Breast epithelium (tissue), 4 donors: ENCODE measurements around the gene ELMOD1. TPM values are rescaled to one million over a fixed set of nuclear protein-coding genes. Genes with fewer than 3 reads are reported as not detected.

ENCODE experiments used
- DNase-seq, 2 donors: peaks; one replicate each; pipeline ENCODE4 v3.0.0-alpha.2; 2019; ENCODE audit warnings: low spot score in 2 of 2
- H3K27ac ChIP-seq, 2 donors: fragments of 200-600 bp; sonication (generic) in 1 of 2; one replicate each; pipeline ENCODE4 v1.5.1; 2016 to 2019; ENCODE audit warnings: mild to moderate bottlenecking in 1 of 2
- H3K27me3 ChIP-seq, 2 donors: fragments of 200-600 bp; sonication (generic) in 1 of 2; one replicate each; pipeline versions ENCODE4 v1.5.1 to v1.6.0; 2017 to 2019; ENCODE audit warnings: control low read depth in 1 of 2, mild to moderate bottlenecking in 1 of 2
- H3K36me3 ChIP-seq: fragments of 200-600 bp; one replicate; pipeline ENCODE4 v1.5.1; 2019
- H3K4me1 ChIP-seq, 2 donors: fragments of 200-600 bp; sonication (generic); one replicate each; pipeline ENCODE4 v1.5.1; 2016 to 2019; ENCODE audit warnings: control low read depth in 1 of 2
- H3K4me3 ChIP-seq, 3 donors: fragments of 200-600 bp; sonication (generic); 1 replicate in 2 of 3; 2 replicates in 1 of 3; pipeline ENCODE4 v1.5.1; 2016 to 2019; ENCODE audit warnings: mild to moderate bottlenecking in 3 of 3, moderate library complexity in 2 of 3
- H3K9me3 ChIP-seq, 2 donors: fragments of 200-600 bp; sonication (generic) in 1 of 2; one replicate each; pipeline ENCODE4 v1.5.1; 2016 to 2019; ENCODE audit warnings: control low read depth in 1 of 2
- POLR2A ChIP-seq: fragments of 450-650 bp; IDR thresholded peaks from one replicate; pipeline ENCODE4 v1.6.1; 2016; ENCODE audit warnings: antibody characterized with exemption, mild to moderate bottlenecking, moderate library complexity
- POLR2AphosphoS5 ChIP-seq, 3 donors: sonication (generic); formaldehyde crosslinking; IDR thresholded peaks; one replicate each; pipeline ENCODE4 v1.6.1; 2017; ENCODE audit warnings: antibody characterized with exemption in 3 of 3
- intact Hi-C: fragments of 100-400 bp; cut with DNase I; formaldehyde crosslinking; loops from one replicate; pipeline ENCODE4 v1.15.1; 2023; ENCODE audit warnings: low total_unique reads
- total RNA-seq, 3 donors: library from RNA; depleted of rRNA; stranded (reverse); fragments of >200 nt; gene quantifications; one replicate each; pipeline ENCODE4 v1.1.0, GENCODE V29; 2016
- TF ChIP-seq, protein P1 (sequence below), 3 donors: fragments of 450-650 bp; IDR thresholded peaks; one replicate each; pipeline ENCODE4 v1.5.1; 2016 to 2017; ENCODE audit warnings: antibody characterized with exemption in 3 of 3, mild to moderate bottlenecking in 3 of 3, moderate library complexity in 3 of 3

The ELMOD1 gene
- total RNA-seq, 3 donors from 2014 or later, result not detected

DNA sequence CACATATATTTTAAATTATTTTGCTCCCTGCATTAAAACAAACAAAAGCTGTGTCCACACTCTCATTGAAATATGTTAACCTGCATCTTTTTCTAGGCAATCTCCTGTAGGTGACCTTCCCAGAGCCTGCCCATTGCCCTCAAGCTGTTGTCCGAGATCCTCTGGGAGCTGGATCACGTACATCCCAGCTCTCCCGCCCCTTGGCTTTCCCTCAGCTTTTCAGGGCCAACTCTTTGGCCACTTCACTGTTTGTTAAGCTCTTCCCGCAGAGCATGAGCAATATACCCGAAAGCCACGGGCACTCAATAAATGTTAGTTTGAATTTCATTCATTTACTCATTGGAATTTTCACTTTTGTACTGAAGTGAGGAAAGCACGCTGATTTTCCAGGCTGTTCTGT lies 32.2 kb downstream of the ELMOD1 start:
- Histone ChIP-seq H3K9me3 (no peaks in the 10 kb centered on the region), H3K4me3 (no peak overlapping the region), H3K27me3 (peaks cover 0 to under 1% of the 10 kb centered on the region in 2 donors), H3K36me3 (no peaks in the 10 kb centered on the region), H3K4me1 (no peaks in the 10 kb centered on the region), H3K27ac (no peak overlapping the region)
- no peak for TF ChIP-seq POLR2A
- TF ChIP-seq, protein P1, sequence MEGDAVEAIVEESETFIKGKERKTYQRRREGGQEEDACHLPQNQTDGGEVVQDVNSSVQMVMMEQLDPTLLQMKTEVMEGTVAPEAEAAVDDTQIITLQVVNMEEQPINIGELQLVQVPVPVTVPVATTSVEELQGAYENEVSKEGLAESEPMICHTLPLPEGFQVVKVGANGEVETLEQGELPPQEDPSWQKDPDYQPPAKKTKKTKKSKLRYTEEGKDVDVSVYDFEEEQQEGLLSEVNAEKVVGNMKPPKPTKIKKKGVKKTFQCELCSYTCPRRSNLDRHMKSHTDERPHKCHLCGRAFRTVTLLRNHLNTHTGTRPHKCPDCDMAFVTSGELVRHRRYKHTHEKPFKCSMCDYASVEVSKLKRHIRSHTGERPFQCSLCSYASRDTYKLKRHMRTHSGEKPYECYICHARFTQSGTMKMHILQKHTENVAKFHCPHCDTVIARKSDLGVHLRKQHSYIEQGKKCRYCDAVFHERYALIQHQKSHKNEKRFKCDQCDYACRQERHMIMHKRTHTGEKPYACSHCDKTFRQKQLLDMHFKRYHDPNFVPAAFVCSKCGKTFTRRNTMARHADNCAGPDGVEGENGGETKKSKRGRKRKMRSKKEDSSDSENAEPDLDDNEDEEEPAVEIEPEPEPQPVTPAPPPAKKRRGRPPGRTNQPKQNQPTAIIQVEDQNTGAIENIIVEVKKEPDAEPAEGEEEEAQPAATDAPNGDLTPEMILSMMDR (IDR thresholded peaks at IDR 0.05), result no peak
- TF ChIP-seq POLR2AphosphoS5 (IDR thresholded peaks at IDR 0.05), result no peak
- no peak for DNase-seq
- intact Hi-C loops, result no loop called here

DNA sequence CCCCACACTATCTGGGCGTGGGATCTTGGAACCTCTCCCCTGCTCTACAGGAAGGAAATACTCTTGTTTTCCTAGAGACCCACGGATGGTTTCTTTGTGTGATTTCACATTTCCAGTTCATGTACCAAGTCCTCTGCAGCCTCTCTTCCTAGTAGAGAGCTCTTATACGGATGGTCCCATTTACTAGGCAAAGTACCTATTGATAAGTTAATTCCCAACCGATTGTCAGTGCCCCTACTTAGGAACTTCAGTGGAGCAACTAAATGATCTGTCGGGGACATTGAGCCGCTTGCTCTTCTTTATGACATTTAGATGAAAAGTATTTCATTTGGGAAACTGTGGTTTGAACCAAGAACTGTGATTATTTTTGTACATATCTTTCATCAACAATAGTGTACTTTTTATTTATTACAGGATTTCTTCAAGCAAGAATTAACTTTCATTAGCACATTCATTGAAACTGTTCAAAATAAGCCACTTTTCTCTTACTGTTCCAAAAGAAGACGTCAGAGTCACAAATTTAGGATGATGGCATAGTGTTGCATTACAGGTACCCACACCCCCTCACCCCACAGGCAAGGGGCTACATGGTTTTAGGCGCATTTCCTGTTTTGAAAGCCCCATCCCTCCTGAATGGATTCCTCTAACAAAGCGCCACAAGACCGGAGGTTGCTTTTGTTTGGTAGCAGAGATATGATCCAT lies 34.2 kb downstream of the ELMOD1 start:
- Histone ChIP-seq H3K4me3 (no peak overlapping the region), H3K36me3 (no peaks in the 10 kb centered on the region), H3K4me1 (no peaks in the 10 kb centered on the region), H3K27ac (no peak overlapping the region), H3K27me3 (no peaks in the 10 kb centered on the region), H3K9me3 (no peaks in the 10 kb centered on the region)
- TF ChIP-seq, protein P1 (IDR thresholded peaks at IDR 0.05), result no peak
- TF ChIP-seq POLR2A, result no peak
- TF ChIP-seq POLR2AphosphoS5 (IDR thresholded peaks at IDR 0.05), result no peak
- no peak for DNase-seq
- intact Hi-C loops, result no loop called here

GRCh38 chr11:107625685-107625989 lies 34.7 kb downstream of the ELMOD1 start:
- Histone ChIP-seq H3K9me3 (no peaks in the 10 kb centered on the region), H3K4me1 (no peaks in the 10 kb centered on the region), H3K36me3 (no peaks in the 10 kb centered on the region), H3K27me3 (no peaks in the 10 kb centered on the region), H3K27ac (no peak overlapping the region), H3K4me3 (no peak overlapping the region)
- no peak for DNase-seq
- TF ChIP-seq POLR2A (no peak), POLR2AphosphoS5 (IDR thresholded peaks at IDR 0.05) (no peak)
- TF ChIP-seq, protein P1 (IDR thresholded peaks at IDR 0.05), result no peak
- intact Hi-C loops, result no loop called here

DNA sequence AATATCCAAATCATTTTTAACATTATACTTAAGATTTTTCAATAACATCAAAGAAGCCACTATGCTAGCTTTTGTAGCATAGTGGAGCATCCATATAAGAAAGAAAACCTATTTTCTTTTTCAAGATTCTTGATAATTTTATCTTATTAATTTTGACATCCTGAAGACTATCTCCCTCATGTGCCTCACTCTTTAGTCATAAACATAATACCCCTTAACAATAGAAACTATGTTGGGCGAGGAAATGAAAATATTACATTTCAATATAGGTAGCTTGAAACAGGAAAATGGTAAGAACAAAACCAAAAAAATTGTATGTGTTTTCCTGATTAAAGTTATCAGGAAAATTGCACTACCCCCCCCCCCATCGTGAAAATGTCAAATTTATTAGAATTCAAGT lies 40.1 kb downstream of the ELMOD1 start:
- H3K9me3 ChIP-seq, result no peaks in the 10 kb centered on the region
- H3K4me1 ChIP-seq, result no peaks in the 10 kb centered on the region
- no peaks in the 10 kb centered on the region for H3K36me3 ChIP-seq
- no peak overlapping the region for H3K4me3 ChIP-seq
- TF ChIP-seq, protein P1 (IDR thresholded peaks at IDR 0.05), result no peak
- TF ChIP-seq POLR2AphosphoS5 (IDR thresholded peaks at IDR 0.05) (no peak), POLR2A (no peak)
- intact Hi-C loops, result no loop called here
- H3K27ac ChIP-seq, result no peak overlapping the region
- H3K27me3 ChIP-seq, result peaks cover 0 to 3% of the 10 kb centered on the region in 2 donors
- DNase-seq, result no peak

DNA sequence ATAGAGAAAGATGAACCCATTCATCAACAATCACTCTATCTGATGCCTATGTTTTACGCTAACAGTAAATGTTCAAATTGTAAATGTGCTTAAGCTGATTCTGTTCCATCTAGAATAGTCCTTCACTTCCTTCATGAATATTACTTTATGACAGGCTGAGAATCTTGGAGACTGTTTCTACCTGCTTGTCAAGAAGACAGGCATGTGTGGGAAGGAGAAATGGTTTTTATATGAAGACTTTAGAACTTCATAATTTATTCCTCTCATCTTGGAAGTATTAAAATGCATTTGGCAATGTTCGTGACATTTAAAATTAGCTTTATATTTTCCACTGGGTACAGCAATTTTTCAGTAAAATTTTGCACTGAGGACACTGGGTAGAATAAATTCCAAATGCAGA lies 41.0 kb downstream of the ELMOD1 start:
- no peak for DNase-seq
- H3K27ac ChIP-seq, result no peak overlapping the region
- H3K36me3 ChIP-seq, result no peaks in the 10 kb centered on the region

More for the DNA sequence above, 41.0 kb downstream of the ELMOD1 start:
- Histone ChIP-seq H3K4me3 (no peak overlapping the region), H3K9me3 (no peaks in the 10 kb centered on the region), H3K4me1 (no peaks in the 10 kb centered on the region), H3K27me3 (peaks cover 0 to 3% of the 10 kb centered on the region in 2 donors)
- intact Hi-C loops, result no loop called here
- no peak for TF ChIP-seq POLR2AphosphoS5 (IDR thresholded peaks at IDR 0.05)
- TF ChIP-seq, protein P1 (IDR thresholded peaks at IDR 0.05), result no peak
- TF ChIP-seq POLR2A, result no peak
